ENCODE results near the gene APH1B.
A peak's percentile ranks its signal among the peaks of the same experiment; 100 is the strongest.

The APH1B gene

DNA sequence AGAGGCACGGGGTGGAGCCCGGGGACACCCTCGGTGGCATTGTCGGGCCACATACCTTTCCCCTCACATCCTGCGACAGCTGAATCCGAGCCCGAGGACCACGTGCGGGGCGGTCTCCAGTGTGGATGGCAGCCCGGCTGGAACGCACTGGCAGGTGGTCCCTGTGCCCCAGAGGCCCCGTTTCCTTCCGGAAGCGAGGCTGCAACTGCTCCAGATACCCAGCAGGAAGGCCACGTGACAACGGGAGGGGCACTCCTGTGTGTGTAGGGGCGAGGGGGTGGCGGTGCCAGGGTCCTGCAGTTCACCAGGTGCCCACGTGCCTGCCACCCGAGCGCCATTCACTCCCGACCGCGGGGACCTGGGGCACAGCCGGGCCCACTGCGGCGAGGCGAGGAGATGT lies 44.1 kb downstream of the APH1B start:
- TF ChIP-seq, protein P1, sequence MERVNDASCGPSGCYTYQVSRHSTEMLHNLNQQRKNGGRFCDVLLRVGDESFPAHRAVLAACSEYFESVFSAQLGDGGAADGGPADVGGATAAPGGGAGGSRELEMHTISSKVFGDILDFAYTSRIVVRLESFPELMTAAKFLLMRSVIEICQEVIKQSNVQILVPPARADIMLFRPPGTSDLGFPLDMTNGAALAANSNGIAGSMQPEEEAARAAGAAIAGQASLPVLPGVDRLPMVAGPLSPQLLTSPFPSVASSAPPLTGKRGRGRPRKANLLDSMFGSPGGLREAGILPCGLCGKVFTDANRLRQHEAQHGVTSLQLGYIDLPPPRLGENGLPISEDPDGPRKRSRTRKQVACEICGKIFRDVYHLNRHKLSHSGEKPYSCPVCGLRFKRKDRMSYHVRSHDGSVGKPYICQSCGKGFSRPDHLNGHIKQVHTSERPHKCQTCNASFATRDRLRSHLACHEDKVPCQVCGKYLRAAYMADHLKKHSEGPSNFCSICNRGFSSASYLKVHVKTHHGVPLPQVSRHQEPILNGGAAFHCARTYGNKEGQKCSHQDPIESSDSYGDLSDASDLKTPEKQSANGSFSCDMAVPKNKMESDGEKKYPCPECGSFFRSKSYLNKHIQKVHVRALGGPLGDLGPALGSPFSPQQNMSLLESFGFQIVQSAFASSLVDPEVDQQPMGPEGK (CRISPR knock-in tag; IDR thresholded peaks at IDR 0.05; ENCODE audit: borderline replicate concordance) = no peak
- TF ChIP-seq, protein P2, sequence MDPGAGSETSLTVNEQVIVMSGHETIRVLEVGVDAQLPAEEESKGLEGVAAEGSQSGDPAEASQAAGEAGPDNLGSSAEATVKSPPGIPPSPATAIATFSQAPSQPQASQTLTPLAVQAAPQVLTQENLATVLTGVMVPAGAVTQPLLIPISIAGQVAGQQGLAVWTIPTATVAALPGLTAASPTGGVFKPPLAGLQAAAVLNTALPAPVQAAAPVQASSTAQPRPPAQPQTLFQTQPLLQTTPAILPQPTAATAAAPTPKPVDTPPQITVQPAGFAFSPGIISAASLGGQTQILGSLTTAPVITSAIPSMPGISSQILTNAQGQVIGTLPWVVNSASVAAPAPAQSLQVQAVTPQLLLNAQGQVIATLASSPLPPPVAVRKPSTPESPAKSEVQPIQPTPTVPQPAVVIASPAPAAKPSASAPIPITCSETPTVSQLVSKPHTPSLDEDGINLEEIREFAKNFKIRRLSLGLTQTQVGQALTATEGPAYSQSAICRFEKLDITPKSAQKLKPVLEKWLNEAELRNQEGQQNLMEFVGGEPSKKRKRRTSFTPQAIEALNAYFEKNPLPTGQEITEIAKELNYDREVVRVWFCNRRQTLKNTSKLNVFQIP (CRISPR knock-in tag; IDR thresholded peaks at IDR 0.05; ENCODE audit: borderline replicate concordance, low read depth) = no peak
- TF ChIP-seq SNAI2 (CRISPR knock-in tag; IDR thresholded peaks at IDR 0.05) = no peak
- TF ChIP-seq ESRRG (CRISPR knock-in tag; IDR thresholded peaks at IDR 0.05) = no peak
- TF ChIP-seq, protein P3, sequence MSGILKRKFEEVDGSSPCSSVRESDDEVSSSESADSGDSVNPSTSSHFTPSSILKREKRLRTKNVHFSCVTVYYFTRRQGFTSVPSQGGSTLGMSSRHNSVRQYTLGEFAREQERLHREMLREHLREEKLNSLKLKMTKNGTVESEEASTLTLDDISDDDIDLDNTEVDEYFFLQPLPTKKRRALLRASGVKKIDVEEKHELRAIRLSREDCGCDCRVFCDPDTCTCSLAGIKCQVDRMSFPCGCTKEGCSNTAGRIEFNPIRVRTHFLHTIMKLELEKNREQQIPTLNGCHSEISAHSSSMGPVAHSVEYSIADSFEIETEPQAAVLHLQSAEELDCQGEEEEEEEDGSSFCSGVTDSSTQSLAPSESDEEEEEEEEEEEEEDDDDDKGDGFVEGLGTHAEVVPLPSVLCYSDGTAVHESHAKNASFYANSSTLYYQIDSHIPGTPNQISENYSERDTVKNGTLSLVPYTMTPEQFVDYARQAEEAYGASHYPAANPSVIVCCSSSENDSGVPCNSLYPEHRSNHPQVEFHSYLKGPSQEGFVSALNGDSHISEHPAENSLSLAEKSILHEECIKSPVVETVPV (CRISPR knock-in tag; IDR thresholded peaks at IDR 0.05) = no peak
- TF ChIP-seq TCF4 (CRISPR knock-in tag; IDR thresholded peaks at IDR 0.05; ENCODE audit: borderline replicate concordance) = no peak
- TF ChIP-seq ZFP3 (CRISPR knock-in tag; IDR thresholded peaks at IDR 0.05) = no peak
- ATAC-seq = no peak

DNA sequence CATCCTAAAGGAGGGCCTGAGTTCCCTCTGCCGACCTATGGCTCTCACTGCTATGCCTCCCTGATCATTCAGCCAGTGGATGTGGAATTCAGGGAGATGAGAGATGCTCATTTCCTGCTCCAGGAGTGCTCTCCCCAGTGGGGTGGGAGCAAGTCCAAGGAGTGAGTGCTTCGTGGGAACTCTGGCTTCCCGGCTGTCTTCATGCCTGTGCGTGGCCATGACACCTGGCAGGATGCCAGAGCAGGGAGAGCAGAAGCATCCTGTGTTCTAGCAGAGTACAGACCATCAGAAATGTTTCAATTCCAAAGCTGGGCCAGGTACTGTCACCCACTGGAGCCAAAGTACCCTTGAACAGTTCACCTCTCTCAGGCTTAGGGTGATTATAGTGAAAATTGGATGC lies 45.1 kb downstream of the APH1B start:
- peak; percentile 69 for ATAC-seq
- TF ChIP-seq ZFP3 (CRISPR knock-in tag; IDR thresholded peaks at IDR 0.05) (no peak), PPARA (CRISPR knock-in tag; IDR thresholded peaks at IDR 0.05; ENCODE audit: borderline replicate concordance) (no peak), ZNF565 (CRISPR knock-in tag; conservative IDR thresholded peaks at IDR 0.05; ENCODE audit: low read depth) (no peak), ARNTL (CRISPR knock-in tag; IDR thresholded peaks at IDR 0.05; ENCODE audit: borderline replicate concordance, low read depth) (no peak), ZFP30 (CRISPR knock-in tag; IDR thresholded peaks at IDR 0.05) (no peak)

DNA sequence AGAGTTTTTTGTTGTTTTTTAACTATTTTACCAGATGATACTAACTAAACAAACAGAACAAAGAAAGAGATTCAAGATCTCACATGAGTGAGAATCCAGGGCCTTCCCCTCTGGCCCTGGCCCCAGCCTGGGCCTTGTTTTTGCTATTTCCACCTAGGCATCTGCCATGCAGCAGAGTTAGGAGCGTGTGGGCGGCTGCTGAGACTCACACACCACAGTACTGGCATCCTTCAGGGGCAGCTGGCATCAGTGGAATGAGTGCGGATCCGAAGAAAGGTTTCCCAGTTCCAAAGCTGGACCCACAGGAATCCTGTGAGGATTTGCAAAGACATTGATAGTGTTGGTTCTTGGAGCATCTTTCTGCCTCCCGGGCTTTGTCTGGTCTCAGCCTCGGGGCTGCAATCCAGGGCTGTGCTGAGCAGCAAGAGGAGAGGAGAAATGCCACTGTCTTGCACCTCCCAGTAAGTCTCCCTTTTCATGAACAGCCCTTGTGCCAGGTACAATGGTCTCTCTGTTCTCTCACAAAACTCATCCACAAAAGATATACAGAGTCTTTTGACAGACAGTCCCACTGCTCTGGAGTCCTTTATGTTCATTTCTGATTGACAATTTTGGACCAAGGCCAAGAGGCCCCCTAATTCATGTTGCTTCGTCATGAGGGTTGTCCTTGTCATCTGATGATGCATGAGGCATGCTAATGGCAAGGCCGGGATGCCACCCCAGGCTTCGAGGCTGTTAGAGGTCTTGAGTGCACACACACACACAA lies 46.6 kb downstream of the APH1B start:
- peak; percentile 53; the same call in 2 of the 3 replicates for ATAC-seq
- TF ChIP-seq ARNTL (CRISPR knock-in tag; IDR thresholded peaks at IDR 0.05; ENCODE audit: borderline replicate concordance, low read depth) (no peak), ZNF8 (CRISPR knock-in tag; IDR thresholded peaks at IDR 0.05) (no peak), TCF4 (CRISPR knock-in tag; IDR thresholded peaks at IDR 0.05; ENCODE audit: borderline replicate concordance) (no peak), RARB (CRISPR knock-in tag; IDR thresholded peaks at IDR 0.05) (no peak)
- TF ChIP-seq, protein P2 (CRISPR knock-in tag; IDR thresholded peaks at IDR 0.05; ENCODE audit: borderline replicate concordance, low read depth) = no peak
- TF ChIP-seq, protein P3 (CRISPR knock-in tag; IDR thresholded peaks at IDR 0.05) = no peak

DNA sequence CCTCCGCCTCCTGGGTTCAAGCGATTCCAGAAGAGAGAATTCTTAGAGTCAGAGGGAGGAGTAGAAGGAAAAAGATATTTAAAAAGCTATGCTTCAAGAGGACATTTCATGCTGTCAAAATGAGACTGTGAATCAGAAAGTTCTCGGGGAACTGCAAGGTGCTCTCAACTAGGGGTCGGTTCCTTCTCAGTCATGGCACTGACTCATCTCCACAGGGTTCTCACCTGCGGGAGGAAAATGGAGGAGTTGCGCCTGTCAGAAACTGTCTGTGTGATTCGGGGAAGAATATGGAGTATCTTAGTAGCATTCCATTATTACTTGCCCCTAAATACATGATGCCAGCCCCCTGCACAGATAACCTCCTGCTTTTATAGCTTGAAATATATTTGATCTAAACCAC lies 47.4 kb downstream of the APH1B start:
- ATAC-seq = no peak
- TF ChIP-seq ARNTL (CRISPR knock-in tag; IDR thresholded peaks at IDR 0.05; ENCODE audit: borderline replicate concordance, low read depth) = no peak
- no peak for TF ChIP-seq BACH2 (CRISPR knock-in tag; IDR thresholded peaks at IDR 0.05; ENCODE audit: borderline replicate concordance)
- no peak for TF ChIP-seq PPARA (CRISPR knock-in tag; IDR thresholded peaks at IDR 0.05; ENCODE audit: borderline replicate concordance)
- no peak for TF ChIP-seq CSDC2 (CRISPR knock-in tag; IDR thresholded peaks at IDR 0.05)
- no peak for TF ChIP-seq ISL1 (CRISPR knock-in tag; IDR thresholded peaks at IDR 0.05)
- no peak for TF ChIP-seq ZNF70 (CRISPR knock-in tag; IDR thresholded peaks at IDR 0.05)
- no peak for TF ChIP-seq ESRRG (CRISPR knock-in tag; IDR thresholded peaks at IDR 0.05)
- no peak for TF ChIP-seq OSR1 (CRISPR knock-in tag; IDR thresholded peaks at IDR 0.05)
- TF ChIP-seq, protein P4, sequence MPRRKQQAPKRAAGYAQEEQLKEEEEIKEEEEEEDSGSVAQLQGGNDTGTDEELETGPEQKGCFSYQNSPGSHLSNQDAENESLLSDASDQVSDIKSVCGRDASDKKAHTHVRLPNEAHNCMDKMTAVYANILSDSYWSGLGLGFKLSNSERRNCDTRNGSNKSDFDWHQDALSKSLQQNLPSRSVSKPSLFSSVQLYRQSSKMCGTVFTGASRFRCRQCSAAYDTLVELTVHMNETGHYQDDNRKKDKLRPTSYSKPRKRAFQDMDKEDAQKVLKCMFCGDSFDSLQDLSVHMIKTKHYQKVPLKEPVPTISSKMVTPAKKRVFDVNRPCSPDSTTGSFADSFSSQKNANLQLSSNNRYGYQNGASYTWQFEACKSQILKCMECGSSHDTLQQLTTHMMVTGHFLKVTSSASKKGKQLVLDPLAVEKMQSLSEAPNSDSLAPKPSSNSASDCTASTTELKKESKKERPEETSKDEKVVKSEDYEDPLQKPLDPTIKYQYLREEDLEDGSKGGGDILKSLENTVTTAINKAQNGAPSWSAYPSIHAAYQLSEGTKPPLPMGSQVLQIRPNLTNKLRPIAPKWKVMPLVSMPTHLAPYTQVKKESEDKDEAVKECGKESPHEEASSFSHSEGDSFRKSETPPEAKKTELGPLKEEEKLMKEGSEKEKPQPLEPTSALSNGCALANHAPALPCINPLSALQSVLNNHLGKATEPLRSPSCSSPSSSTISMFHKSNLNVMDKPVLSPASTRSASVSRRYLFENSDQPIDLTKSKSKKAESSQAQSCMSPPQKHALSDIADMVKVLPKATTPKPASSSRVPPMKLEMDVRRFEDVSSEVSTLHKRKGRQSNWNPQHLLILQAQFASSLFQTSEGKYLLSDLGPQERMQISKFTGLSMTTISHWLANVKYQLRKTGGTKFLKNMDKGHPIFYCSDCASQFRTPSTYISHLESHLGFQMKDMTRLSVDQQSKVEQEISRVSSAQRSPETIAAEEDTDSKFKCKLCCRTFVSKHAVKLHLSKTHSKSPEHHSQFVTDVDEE (CRISPR knock-in tag; IDR thresholded peaks at IDR 0.05) = no peak
- no peak for TF ChIP-seq GLIS3 (CRISPR knock-in tag; IDR thresholded peaks at IDR 0.05)
- TF ChIP-seq SNAI2 (CRISPR knock-in tag; IDR thresholded peaks at IDR 0.05) = no peak
- no peak for TF ChIP-seq ZNF8 (CRISPR knock-in tag; IDR thresholded peaks at IDR 0.05)
- TF ChIP-seq, protein P3 (CRISPR knock-in tag; IDR thresholded peaks at IDR 0.05) = no peak
- TF ChIP-seq ZNF565 (CRISPR knock-in tag; conservative IDR thresholded peaks at IDR 0.05; ENCODE audit: low read depth) = no peak
